22Rv1 (cell line): ENCODE data around the gene DGKI.

ENCODE experiments used
- ZFX ChIP-seq: fragments of 450-650 bp; IDR thresholded peaks from 2 replicates; pipeline ENCODE4 v1.6.1; 2017; ENCODE audit warnings: antibody characterized with exemption, borderline replicate concordance
- TF ChIP-seq, protein P1 (sequence below): fragments of 450-650 bp; IDR thresholded peaks from 2 replicates; pipeline ENCODE4 v1.5.1; 2017; ENCODE audit warnings: mild to moderate bottlenecking

- TF ChIP-seq, protein P1, sequence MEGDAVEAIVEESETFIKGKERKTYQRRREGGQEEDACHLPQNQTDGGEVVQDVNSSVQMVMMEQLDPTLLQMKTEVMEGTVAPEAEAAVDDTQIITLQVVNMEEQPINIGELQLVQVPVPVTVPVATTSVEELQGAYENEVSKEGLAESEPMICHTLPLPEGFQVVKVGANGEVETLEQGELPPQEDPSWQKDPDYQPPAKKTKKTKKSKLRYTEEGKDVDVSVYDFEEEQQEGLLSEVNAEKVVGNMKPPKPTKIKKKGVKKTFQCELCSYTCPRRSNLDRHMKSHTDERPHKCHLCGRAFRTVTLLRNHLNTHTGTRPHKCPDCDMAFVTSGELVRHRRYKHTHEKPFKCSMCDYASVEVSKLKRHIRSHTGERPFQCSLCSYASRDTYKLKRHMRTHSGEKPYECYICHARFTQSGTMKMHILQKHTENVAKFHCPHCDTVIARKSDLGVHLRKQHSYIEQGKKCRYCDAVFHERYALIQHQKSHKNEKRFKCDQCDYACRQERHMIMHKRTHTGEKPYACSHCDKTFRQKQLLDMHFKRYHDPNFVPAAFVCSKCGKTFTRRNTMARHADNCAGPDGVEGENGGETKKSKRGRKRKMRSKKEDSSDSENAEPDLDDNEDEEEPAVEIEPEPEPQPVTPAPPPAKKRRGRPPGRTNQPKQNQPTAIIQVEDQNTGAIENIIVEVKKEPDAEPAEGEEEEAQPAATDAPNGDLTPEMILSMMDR: no peak
- no peak for TF ChIP-seq ZFX
Measured at GRCh38 chr7:137492889-137493288, 353.9 kb downstream of the DGKI start.
